OCI-LY3 (cell line): ENCODE results near the gene PRKACB.

Source experiments
- CTCF ChIP-seq: fragments of 200-600, 300-600 bp; sonication (generic); IDR thresholded peaks from 2 replicates; pipeline ENCODE4 v1.5.1; 2014; ENCODE audit warnings: antibody characterized with exemption, low read length, low read depth
- EZH2phosphoT487 ChIP-seq: fragments of 200-600 bp; shearing (Covaris generic); IDR thresholded peaks from 2 replicates; pipeline ENCODE4 v1.6.1; 2018; ENCODE audit warnings: antibody characterized with exemption, mixed run types, low read depth

GRCh38 chr1:84159533-84160240 is 15.6 kb downstream of the PRKACB start:
- TF ChIP-seq CTCF: no peak
- no peak for TF ChIP-seq EZH2phosphoT487
